GM12874 (cell line): ENCODE data around the gene MARVELD1.

Experiments
- TF ChIP-seq, protein P1 (sequence below): IDR thresholded peaks from 2 replicates; pipeline ENCODE4 v1.5.1; 2011; ENCODE audit warnings: low read depth, mild to moderate bottlenecking, control low read depth, low read length, moderate library complexity; ENCODE audit not compliant: insufficient read depth

The MARVELD1 gene

DNA sequence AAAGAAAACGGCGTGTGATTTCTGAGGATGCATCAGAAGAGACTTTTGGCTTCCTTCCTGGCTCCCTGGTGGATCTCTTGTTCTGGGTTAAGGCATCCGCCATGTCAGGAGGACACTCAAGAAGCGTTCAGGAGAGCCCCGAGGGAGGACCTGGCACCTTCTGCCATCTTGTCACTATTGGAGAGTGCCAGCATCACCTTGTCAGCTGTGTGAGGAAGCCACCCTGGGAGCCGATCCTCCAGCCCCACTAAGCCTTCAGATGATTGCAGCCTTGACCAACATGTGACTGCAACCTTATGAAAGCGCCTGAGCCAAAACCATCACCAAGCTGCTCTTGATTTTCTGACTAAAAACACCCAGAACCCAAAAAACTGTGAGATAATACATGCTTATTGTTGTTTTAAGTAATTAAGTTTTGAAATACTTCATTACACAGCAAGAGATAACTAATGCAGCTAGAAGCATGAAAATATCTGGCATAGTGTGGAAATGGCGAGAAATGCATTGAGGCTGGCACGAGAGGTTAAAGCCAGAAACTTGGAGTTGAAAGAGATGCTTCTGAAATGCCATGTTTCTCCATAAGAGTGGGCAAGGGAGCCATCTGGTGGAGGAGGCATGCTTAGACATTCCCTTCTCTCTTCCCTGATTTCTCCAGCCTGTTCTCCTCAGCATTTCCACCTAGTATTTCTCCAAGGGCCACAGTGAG, 18.0 kb downstream of the MARVELD1 start:
- TF ChIP-seq, protein P1, sequence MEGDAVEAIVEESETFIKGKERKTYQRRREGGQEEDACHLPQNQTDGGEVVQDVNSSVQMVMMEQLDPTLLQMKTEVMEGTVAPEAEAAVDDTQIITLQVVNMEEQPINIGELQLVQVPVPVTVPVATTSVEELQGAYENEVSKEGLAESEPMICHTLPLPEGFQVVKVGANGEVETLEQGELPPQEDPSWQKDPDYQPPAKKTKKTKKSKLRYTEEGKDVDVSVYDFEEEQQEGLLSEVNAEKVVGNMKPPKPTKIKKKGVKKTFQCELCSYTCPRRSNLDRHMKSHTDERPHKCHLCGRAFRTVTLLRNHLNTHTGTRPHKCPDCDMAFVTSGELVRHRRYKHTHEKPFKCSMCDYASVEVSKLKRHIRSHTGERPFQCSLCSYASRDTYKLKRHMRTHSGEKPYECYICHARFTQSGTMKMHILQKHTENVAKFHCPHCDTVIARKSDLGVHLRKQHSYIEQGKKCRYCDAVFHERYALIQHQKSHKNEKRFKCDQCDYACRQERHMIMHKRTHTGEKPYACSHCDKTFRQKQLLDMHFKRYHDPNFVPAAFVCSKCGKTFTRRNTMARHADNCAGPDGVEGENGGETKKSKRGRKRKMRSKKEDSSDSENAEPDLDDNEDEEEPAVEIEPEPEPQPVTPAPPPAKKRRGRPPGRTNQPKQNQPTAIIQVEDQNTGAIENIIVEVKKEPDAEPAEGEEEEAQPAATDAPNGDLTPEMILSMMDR, result peak; percentile 76

DNA sequence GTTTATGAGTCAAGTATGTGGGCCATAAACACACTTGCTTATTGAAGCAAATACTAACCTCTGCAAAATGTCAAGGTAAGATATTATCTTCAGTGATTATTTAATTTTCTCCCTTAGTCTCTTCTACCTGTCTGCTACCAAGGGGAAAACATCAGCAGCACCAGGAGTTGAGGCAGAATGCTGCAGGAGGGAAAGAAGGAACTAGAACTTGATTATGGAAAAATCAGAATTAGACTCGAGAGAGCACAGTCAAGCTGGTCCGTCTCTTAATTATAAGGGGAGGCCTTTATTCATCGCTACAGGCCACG, 18.5 kb downstream of the MARVELD1 start:
- TF ChIP-seq, protein P1, result no peak

DNA sequence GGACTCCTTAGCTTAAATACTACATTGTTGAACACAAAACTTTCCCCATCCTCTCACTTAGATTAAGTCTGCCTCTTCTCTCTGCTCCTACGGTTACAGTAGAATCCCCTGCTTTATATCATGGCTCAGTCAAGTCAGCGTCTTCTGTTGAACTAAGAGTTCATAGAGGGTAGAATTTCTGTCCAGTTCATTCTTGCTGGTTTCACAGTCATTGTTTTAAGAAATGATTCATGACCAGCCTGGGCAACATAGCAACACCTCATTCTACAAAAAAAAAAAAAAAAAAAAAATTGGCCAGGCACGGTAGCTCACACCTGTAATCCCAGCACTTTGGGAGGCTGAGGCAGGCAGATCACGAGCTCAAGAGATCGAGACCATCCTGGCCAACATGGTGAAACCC, 19.7 kb downstream of the MARVELD1 start:
- TF ChIP-seq, protein P1, result no peak

DNA sequence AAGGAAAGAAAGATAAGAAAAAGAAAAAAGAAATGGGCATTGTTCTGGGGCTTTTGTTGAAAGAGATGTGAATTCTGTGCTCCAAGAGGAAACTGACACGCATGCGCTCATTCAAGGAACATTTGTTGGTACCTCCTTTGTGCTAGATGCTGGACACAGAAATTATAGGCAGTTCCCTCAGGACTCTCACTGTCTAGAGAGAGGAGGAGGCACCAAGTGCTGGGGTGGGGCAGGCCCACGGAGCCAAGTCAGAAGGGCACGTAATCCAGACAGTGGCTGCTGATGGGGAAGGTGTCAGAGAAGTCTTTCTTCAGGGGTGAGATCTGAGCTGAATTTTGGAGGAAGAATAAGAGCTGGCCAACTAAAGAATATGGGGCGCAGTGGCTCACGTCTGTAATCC, 20.5 kb downstream of the MARVELD1 start:
- TF ChIP-seq, protein P1, result no peak

DNA sequence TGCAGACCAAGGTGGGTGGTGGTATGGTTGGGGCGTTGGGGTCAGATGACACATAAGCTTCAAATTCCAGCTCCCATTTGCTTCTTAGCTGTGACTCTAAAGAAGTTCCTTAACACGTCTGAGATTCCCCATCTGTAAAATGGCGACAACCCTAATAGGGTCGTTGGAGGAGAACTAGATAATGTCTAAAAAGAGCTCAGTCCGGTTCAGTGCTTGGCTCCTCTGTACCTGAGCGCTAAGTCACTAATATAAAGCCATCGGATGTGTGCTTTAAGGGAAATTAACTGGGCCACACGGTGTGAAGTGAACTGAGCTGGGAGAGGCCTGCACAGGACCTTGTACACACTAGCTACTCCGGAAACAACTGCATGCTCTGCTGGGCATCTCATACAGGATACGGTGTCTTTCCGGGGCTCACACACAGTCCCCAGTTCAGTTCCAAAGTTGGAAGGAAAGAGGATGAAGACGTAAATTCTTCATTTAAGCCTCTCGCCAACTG, 22.9 kb downstream of the MARVELD1 start:
- TF ChIP-seq, protein P1, result no peak

DNA sequence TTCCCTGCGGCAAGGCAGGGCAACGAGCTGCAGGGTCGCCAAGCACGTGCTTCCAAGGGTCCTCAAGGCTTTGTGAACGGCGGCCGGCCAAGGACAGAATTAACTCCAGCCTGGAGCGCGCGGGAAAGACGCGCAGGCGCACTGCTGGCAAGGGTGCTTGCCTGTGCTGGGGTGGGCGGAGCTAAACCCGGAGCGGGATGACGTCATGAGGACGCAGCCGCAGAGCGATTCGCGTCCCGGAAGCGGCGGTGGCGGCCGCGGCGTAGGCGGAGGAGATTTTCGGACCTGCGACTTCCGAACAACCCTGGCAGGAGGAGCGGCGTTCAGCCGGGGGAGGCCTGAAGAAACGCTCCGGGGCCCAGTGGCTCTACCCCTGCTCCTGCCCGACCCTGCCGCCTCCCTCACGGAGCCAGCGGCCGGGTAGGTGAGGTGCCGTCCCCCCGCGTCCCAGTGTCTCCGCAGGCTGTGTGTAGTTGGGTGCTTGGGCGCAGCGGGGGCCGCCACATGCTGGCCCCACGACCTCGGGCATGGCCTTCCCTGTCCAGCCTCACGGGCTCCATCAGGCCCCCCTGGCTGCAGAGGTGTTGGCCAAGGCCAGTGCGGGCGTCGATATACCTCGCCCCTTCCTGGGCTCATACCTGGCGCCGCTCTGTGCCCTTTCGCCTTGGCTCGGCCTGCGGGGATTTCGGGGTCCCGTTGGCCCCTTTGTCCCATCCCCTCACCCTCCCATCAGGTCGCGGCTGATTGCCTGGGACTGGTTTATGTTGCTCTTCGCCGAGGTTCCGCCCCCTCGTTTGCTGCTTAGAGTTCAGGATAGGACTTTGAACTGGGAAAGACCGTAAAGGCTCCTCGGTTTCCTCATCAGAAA, 23.6 kb downstream of the MARVELD1 start, which contains the start of gene ZFYVE27:
Gene ZFYVE27 (plus strand): TSS at position 227 of the 868 bp plus-strand sequence. CDS start 1,350 bp downstream, outside the sequence.
- TF ChIP-seq, protein P1, result no peak

DNA sequence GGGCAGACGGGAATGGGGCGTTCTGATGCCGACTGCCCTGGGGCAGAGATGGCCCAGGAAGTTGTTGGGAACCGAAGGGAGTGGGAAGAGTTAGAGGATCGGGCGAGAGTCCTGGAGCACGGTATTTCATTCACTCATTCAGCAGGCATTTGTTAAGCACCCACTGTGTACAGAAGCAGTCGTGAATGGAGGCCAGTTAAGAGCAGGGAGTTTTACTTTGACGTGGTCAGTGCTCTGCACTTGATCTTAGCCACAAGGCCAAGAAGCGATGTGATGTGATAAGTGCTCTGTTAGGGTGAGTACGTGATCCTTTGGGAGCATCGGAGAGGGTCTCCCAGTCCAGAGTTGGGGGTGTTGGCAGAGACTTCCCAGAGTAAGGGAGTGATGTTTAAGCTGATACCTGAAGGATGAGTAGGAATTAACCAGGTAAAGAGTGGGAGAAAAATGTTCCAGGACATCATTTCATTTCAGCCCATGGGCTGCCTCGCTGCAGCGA, 24.3 kb downstream of the MARVELD1 start:
- TF ChIP-seq, protein P1, result no peak
